Measurements from ENCODE around the gene MAP2K6. TPM values are rescaled to one million over a fixed set of nuclear protein-coding genes. Genes with fewer than 3 reads are reported as not detected.

Gene MAP2K6
- total and polyA plus RNA-seq, 10 of the 15 experiments (the other 5 are each of a cell fraction or from before 2014, with no cell fraction given), result 15.6 to 70.3 (median 22.9) TPM

DNA sequence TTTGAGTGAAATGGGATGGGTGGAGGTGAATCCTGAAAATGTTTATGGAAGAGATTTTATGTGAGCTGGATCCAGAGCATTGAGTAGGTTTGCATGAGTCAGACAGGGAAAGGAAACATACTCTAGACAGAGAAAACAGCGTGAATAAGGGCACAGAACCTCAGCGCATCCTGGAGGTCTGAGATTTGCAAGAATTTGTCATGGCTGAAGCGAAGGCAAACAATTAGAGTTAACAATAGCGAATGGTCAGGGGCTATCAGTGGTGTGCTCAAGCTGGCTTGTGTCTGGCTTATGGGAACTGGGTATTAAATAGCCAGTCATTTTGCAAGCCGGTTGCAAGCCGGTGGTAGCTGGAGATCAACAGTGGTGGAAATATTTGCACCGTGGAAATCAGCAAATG lies 36.4 kb downstream of the MAP2K6 start:
- H3K27ac ChIP-seq (ENCODE audit: control insufficient read depth, insufficient read depth), result 0 out of 2 replicates have a peak overlapping the region, but pooled peaks have one; percentile 11
- SMC1A ChIA-PET (ENCODE audit: uncharacterized antibody, unreplicated experiment), result interaction anchor here (0.7 to 1.8 kb wide), 5 partner anchors 11 to 72 kb away, joined by 3 to 4 read pairs (median 3); no protein-coding TSS in a partner anchor
- ATAC-seq, result no peak
- 15% methylated on average over 7 of the region's 7 CpGs for WGBS (ENCODE audit: insufficient coverage, insufficient replicate concordance, low lambda C conversion rate, missing lambda C conversion rate)
- POLR2A ChIA-PET, result no interaction called here
- H3K4me2 ChIP-seq (ENCODE audit: control insufficient read depth, insufficient read depth), result peak overlapping the region; percentile 59
- in situ Hi-C loops (cut with MboI) (no loop called here), intact Hi-C loops (cut with micrococcal nuclease; ENCODE audit: unreplicated experiment) (no loop called here)
- no peaks in the 10 kb centered on the region for H3K36me3 ChIP-seq (ENCODE audit: control insufficient read depth in 2 of 2, insufficient read depth in 2 of 2, low read length in 1 of 2)
- no peak for DNase-seq (ENCODE audit: low read depth, low spot score)
- no peaks in the 10 kb centered on the region for H3K79me2 ChIP-seq (ENCODE audit: control insufficient read depth, insufficient read depth, low read length)
- H3K9me3 ChIP-seq (replicated peaks; ENCODE audit: control insufficient read depth, insufficient read depth, low read length), result no peaks in the 10 kb centered on the region
- no peak overlapping the region for H3K9ac ChIP-seq (ENCODE audit: control insufficient read depth, insufficient read depth, low read length)
- H4K20me1 ChIP-seq (ENCODE audit: control insufficient read depth, insufficient read depth), result no peaks in the 10 kb centered on the region
- no peaks in the 10 kb centered on the region for H3K27me3 ChIP-seq (replicated peaks in 1 of 2; ENCODE audit: control insufficient read depth in 2 of 2, insufficient read depth in 2 of 2, low read length in 1 of 2)
- CTCF ChIA-PET, result no interaction called here
- RAD21 ChIA-PET (ENCODE audit: unreplicated experiment), result no interaction called here
- H3K4me1 ChIP-seq (ENCODE audit: control insufficient read depth, insufficient read depth, low read length), result peaks cover 10% of the 10 kb centered on the region
- H3K4me3 ChIP-seq, result peak overlapping the region; percentile 45; the same call in 1 of the 2 replicates
- peak overlapping the region; percentile 4 for H2AFZ ChIP-seq (ENCODE audit: control insufficient read depth, low read depth, low read length)
- FAIRE-seq, result no peak
- BruUV-seq (replicated peaks), result no TSS peak
- TF ChIP-seq MYB (IDR thresholded peaks at IDR 0.05; ENCODE audit: borderline replicate concordance, low read depth, low read length) (no peak), KDM1A (IDR thresholded peaks at IDR 0.05; ENCODE audit: borderline replicate concordance) (no peak), POLR2AphosphoS5 (IDR thresholded peaks at IDR 0.05; ENCODE audit: low read length) (no peak), ZBTB11 (CRISPR knock-in tag; IDR thresholded peaks at IDR 0.05) (no peak), GABPA (IDR thresholded peaks at IDR 0.05; ENCODE audit: low read depth) (no peak)
